ENCODE data around the gene NTSR2. TPM values are rescaled to one million over a fixed set of nuclear protein-coding genes. Genes with fewer than 3 reads are reported as not detected.

Gene NTSR2
- total and polyA plus RNA-seq, 2 of the 8 experiments (the other 6 are each of a cell fraction or from before 2014, with no cell fraction given) = 0.05 TPM; not detected in 1

- no peaks in the 10 kb centered on the region for H3K9me3 ChIP-seq (ENCODE audit: insufficient read depth in 2 of 2, low read depth in 1 of 2, low read length in 1 of 2)
- H3K79me1 ChIP-seq (ENCODE audit: low read depth, low read length) = no peaks in the 10 kb centered on the region
- no peak overlapping the region for H2BK120ac ChIP-seq (replicated peaks; ENCODE audit: low read depth, low read length)
- no peak overlapping the region for H3K14ac ChIP-seq (ENCODE audit: insufficient read length)
- H3K27me3 ChIP-seq (replicated peaks in 1 of 4; ENCODE audit: control insufficient read depth in 3 of 4, extremely low read depth in 1 of 4, insufficient read depth in 3 of 4, low read length in 3 of 4) = no peaks in the 10 kb centered on the region
- no peaks in the 10 kb centered on the region for H3K23me2 ChIP-seq (ENCODE audit: low read depth, low read length)
- CTCF ChIA-PET (ENCODE audit: partially characterized antibody) = interaction anchor here (0.8 to 1.8 kb wide), 5 partner anchors 18 to 69 kb away, joined by 3 to 9 read pairs (median 5); no protein-coding TSS in a partner anchor
- TF ChIP-seq GTF2F1 (IDR thresholded peaks at IDR 0.05; ENCODE audit: borderline replicate concordance, low read depth, low read length) (no peak), KDM5A (IDR thresholded peaks at IDR 0.05; ENCODE audit: low read length) (no peak), SIRT6 (IDR thresholded peaks at IDR 0.05; ENCODE audit: low read length) (no peak), RNF2 (IDR thresholded peaks at IDR 0.05; ENCODE audit: borderline replicate concordance, low read depth, low read length, missing control alignments, poor library complexity, severe bottlenecking) (no peak), POU5F1 (IDR thresholded peaks at IDR 0.05; ENCODE audit: low read depth, low read length) (no peak), EP300 (IDR thresholded peaks at IDR 0.05; ENCODE audit: borderline replicate concordance in 1 of 2, low read depth in 2 of 2, low read length in 2 of 2) (no peak), TAF7 (optimal IDR thresholded peaks at IDR 0.05; ENCODE audit: borderline replicate concordance, low read depth, low read length) (no peak), PHF8 (conservative IDR thresholded peaks at IDR 0.05; ENCODE audit: low read depth, low read length) (no peak)
- H2BK15ac ChIP-seq (ENCODE audit: low read length) = no peak overlapping the region
- H3K36me3 ChIP-seq (ENCODE audit: control insufficient read depth in 2 of 4, insufficient read depth in 4 of 4, low read length in 3 of 4) = no peaks in the 10 kb centered on the region
- H2BK20ac ChIP-seq (ENCODE audit: low read length) = no peak overlapping the region
- no peak overlapping the region for H3K23ac ChIP-seq (ENCODE audit: insufficient read length)
- no peak overlapping the region for H3K4me2 ChIP-seq (ENCODE audit: insufficient read depth in 1 of 2, low read depth in 2 of 2, low read length in 2 of 2)
- no peaks in the 10 kb centered on the region for H4K20me1 ChIP-seq (replicated peaks in 1 of 2; ENCODE audit: control insufficient read depth in 1 of 2, insufficient read depth in 2 of 2, low read length in 2 of 2)
- no peak overlapping the region for H3K4ac ChIP-seq (replicated peaks; ENCODE audit: insufficient read length, low read depth, low read length)
- no peak overlapping the region for H2AFZ ChIP-seq (ENCODE audit: low read length)
- no peak overlapping the region for H3K56ac ChIP-seq (replicated peaks; ENCODE audit: insufficient read length, low read depth, low read length)
- WGBS, 2 experiments (ENCODE audit: extremely low coverage in 1 of 2, insufficient coverage in 1 of 2, insufficient read length in 1 of 2, insufficient replicate concordance in 2 of 2, low coverage in 1 of 2, low lambda C conversion rate in 2 of 2, missing lambda C conversion rate in 1 of 2) = 86% methylated on average over 11 of the region's 12 CpGs; no CpG with 5 or more reads in 1 of the 2 experiments
- no peaks in the 10 kb centered on the region for H3K4me1 ChIP-seq (replicated peaks in 1 of 4; ENCODE audit: control insufficient read depth in 3 of 4, insufficient read depth in 4 of 4, low read length in 3 of 4)
- no peak overlapping the region for H4K5ac ChIP-seq (ENCODE audit: insufficient read length, low read depth, low read length)
- no peak overlapping the region for H2BK5ac ChIP-seq (ENCODE audit: low read depth, low read length)
- no peaks in the 10 kb centered on the region for H3K79me2 ChIP-seq (ENCODE audit: control insufficient read depth in 1 of 2, insufficient read depth in 2 of 2, low read length in 2 of 2)
- POLR2A ChIA-PET (ENCODE audit: partially characterized antibody) = interaction anchor here (1.1 kb wide), 1 partner anchor 16 kb away, joined by 3 read pairs; no protein-coding TSS in a partner anchor
- H2BK12ac ChIP-seq (ENCODE audit: low read depth, low read length) = no peak overlapping the region
- peak overlapping the region; percentile 20; the same call in 1 of the 2 replicates for H4K8ac ChIP-seq (ENCODE audit: extremely low read depth, insufficient read depth, low read length)
- H3K9ac ChIP-seq (replicated peaks in 1 of 4; ENCODE audit: extremely low read depth in 1 of 4, low read depth in 3 of 4, low read length in 3 of 4) = no peak overlapping the region
- no peak overlapping the region for H4K91ac ChIP-seq (replicated peaks; ENCODE audit: insufficient read length, low read length)
- no peak for DNase-seq (ENCODE audit: low read depth in 1 of 2, low spot score in 2 of 2)
- no peak overlapping the region for H3K18ac ChIP-seq (ENCODE audit: extremely low read depth, low read length)
- no peak overlapping the region for H3K27ac ChIP-seq (ENCODE audit: low read depth, low read length)
- no peak for FAIRE-seq
- no peak overlapping the region for H3K4me3 ChIP-seq (ENCODE audit: extremely low read depth in 1 of 4, insufficient read depth in 2 of 4, low read depth in 3 of 4, low read length in 4 of 4)
- no peak overlapping the region for H2AK5ac ChIP-seq (ENCODE audit: low read depth, low read length)
Observed at GRCh38 chr2:11715987-11716652, 46.1 kb upstream of the NTSR2 start.
